DMS53 (cell line): ENCODE data around the gene RPS6KA3.
"Not testable (repeated sequence)": the region's sequence is repeated elsewhere in the genome, so short reads cannot be mapped to it uniquely, and the experiment has no call there.

Experiments used
- DNase-seq: peaks from one replicate; lab custom pipeline; 2025; lab: John Stamatoyannopoulos, UW

The RPS6KA3 gene

DNA sequence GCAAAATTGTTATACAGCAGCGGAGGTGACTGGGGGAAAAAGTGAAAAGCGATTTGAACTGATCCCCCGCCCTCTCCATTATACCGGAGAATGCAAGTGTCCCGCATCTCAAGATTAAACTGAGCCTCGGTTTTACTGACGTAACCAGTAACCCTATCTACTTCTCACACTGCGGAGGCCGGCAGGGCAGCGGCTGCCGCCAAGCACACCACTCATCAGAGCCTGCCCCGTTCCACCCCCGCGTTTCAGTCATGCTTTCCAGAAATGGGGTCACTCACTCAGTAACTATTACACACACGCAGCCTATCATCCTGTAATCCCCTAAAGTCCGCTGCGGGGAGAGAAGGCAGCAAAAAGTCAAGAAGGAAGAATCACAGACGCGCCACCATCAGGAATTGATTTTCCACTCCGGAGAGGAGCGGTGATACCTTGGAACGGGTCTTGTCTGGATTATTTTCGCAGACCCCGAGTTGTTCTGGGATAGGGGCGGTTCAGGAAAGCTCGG lies 1.4 kb downstream of the RPS6KA3 start:
- peak; percentile 78 for DNase-seq

DNA sequence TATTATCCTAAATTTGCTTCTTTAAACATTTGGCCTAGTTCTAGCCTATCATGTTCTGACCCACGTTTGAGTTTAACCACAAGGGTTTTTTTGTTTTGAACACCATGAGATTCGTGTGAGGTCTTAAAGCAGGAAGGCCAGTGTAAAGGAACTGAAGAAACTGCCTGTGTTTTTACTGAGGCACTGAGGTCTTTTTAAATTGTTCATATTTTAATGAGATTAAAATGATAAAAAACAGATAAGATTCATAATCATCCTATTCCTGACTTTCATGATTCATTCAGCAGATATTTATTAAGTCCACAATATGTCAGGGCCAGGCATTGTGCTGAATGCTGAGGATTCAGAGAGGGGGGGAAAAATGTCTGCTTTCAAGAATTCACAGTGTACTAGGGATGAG lies 3.2 kb downstream of the RPS6KA3 start:
- DNase-seq, result peak; percentile 38

DNA sequence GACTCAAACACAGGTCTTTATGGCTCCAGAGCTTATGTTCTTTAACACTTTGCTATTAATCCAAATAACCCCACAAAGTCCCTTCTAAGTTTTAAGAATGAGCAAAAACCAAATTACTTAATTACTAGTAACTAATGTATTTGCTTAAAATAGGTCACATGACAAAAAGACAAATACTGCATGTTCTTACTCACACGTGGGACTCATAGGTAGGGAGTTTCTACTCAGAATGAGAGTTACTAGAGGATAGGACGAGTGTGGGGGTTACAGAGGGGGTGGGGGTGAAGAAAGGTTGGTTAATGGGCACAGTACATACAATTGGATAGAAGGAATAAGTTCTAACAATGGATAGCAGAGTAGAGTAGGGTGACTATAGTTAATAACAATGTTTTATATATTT lies 5.8 kb downstream of the RPS6KA3 start:
- no peak for DNase-seq

DNA sequence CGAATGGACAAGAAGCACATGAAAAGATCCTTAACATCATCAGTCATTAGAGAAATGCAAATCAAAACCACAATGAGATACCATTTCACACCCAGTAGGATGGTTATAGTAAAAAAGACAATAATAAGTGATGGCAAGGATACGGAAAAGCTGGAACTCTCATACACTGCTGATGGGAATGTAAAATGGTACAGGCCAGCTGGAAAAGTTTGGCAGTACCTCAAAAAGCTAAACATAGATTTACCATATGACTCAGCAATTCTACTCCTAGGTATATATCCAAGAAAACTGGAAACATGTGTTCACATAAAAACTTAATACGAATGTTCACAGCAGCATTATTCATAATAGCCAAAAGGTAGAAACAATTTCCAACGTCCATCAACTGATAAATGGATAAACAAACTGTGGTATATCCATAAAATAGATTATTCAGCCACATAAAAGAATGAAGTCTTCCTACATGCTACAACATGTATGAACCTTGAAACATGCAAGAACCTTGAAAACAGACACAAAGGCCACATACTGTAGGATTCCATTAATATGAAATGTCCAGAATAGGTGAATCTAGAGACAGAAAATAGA lies 11.9 kb downstream of the RPS6KA3 start:
- DNase-seq, result peak; percentile 16

DNA sequence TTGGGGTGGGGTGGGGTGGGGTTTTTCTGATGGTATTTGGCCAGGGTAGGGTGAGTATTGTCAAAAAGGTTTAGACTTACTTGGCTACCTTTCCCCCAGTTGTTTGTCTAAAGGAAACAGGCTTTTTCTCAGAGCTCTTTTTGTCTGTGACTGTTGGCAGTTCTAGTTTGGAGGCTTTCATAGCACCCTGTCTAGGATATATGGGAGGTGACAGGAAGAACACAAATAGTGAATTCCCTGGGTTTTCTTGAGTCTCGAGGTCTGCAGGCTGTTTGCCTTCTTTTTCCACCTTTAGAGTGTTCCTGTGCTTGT lies 13.5 kb downstream of the RPS6KA3 start:
- DNase-seq, result no peak

DNA sequence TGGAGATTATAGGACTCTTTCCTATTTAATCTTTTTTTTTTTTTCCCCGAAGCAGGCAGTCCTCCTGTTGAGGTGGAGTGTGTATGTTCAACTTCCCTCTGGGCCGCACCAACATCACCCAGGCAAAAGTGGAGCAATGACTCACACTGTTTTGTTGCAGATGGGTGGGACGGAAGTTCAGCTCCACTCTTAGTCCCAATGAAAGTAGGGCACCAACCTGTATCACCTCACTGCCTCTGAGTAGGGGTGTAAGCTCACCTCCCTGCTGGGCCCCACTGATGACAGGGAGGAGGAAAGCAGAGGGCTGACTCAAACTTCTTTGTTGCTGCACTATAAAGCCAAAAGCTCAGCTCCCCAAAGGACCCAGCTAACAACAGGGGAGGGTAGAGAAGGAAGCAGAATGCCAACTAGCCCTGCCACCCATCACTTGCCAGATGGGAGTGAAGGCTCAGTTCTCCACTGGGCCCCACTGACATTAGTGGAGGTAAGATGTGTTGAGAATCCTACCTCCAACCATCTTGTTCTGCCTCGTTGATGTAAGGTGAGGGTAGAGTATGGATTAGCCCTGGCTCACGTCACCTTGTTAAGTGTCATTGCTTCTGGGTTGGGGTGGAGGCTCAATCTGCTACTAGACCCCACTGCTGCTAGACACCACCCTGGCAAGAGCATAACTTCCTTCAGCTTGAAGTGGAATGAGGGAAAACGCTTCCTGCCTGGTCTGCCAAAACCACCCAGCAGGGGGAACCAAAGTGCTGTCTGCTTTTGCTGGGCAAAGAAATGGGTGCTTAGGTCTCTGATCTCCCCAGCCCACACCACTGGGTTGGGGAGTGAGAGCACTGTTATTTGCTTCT lies 14.1 kb downstream of the RPS6KA3 start:
- peak; percentile 76 for DNase-seq

DNA sequence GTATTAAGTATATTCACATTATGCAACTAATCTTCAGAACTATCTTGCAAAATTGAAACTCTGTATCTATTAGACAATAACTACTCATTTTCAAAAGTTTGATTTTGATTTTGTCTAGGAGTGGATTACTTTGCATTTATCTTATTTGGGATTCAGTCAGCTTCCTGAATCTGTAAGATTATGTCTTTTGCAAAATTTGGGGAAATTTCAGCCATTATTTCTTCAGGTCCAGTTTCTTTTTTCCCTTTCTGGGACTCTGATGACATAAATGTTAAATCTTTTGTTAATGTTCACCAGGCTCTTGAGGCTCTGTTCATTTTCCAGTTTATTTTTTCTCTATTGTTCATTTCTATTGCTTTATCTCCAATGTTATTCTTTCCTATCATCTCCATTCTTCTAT lies 15.0 kb downstream of the RPS6KA3 start:
- no peak for DNase-seq

DNA sequence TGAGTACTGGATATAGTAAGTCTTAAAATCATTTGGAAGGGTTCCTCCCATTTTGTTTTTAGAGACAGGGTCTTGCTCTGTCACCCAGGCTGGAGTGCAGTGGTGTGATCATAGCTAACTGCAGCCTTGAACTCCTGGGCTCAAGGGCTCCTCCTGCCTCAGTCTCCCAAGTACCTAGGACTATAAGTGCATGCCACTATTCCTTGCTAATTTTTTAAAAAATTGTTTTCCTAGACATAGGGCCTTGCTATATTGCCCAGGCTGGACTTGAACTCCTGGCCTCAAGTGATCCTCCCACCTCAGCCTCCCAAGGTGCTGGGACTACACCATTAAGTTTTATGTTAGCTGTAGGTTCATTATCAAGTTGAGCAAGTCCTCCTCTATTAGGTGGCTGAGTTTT lies 16.6 kb downstream of the RPS6KA3 start:
- DNase-seq, result not testable (repeated sequence)

DNA sequence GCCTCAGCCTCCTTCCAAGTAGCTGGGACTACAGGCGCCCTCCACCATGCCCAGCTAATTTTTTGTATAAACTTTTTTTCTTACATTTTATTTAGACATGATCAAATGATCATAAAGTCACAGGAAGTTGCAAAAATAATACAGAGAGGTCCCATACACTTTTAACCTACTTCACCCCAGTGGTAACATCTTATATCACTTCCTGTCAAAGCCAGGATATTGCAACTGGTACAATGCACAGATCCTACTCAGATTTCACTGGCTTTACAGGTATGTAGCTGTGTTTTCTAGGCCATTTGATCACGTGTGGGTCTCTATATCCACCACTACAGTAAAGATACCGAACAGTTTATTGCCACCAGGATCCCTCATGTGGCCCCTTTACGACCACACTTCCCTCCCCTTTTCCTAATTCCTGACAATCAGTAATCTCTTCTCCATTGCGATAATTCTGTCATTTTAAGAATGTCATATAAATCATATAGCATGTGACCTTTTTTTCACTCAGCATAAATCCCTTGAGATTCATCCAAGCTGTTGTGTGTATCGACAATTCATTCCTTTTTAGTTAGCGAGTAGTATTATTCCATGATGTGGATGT lies 18.0 kb downstream of the RPS6KA3 start:
- peak; percentile 19 for DNase-seq

DNA sequence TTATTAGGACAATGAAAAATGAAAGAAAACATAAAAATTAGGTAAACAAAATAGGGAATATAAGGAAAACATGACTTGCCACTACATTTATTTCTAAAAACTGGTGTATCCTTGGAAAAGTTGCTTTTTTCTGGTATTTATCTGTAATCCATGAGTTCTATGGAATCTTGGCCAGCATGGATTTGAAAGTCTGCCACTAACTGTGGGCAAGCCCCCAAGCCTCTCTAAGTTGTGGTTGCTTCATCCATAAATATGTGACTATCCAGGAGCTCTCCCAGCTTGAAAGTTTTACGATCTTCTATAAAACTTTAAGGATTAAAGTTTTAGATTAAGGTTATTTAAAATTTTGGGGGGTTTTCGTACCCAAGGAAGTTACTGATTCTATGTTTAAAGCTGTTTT lies 21.8 kb downstream of the RPS6KA3 start:
- DNase-seq, result no peak

DNA sequence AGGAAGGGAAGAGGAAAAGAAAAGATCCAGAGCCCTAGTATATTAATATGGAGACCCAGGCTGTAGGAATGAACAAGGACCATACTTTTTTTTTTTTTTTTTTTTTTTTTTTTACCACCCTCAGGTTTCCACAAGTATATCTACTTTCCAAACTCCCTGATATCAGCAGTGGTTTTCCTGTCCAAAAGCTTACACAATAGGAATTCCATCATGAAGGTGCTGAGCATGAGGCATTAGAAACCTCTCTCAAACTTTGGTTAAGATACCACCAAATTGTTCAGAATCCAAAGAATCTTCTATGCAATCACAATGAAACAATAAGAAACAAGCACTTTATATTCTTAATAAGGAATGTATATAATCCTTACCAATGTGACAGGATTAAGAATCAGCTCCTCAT lies 26.5 kb downstream of the RPS6KA3 start:
- DNase-seq, result no peak

DNA sequence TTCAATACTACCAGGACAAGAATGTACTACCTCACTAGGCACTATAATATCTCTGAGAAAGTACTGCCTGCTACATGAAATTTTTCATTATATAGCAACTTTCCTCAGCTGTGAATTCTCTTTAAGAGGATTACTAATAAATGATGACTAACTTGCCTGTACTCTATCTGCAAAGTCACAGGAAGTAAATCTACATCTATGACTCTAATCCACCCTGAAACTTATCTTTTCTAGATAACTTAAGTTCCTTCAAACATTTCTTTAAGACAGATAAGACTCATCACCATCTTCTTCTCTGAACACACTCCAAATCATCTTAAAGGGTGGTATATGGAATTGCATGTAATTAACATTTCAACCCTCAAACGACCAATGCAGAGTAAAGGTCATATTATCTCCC lies 28.8 kb downstream of the RPS6KA3 start:
- DNase-seq, result no peak

DNA sequence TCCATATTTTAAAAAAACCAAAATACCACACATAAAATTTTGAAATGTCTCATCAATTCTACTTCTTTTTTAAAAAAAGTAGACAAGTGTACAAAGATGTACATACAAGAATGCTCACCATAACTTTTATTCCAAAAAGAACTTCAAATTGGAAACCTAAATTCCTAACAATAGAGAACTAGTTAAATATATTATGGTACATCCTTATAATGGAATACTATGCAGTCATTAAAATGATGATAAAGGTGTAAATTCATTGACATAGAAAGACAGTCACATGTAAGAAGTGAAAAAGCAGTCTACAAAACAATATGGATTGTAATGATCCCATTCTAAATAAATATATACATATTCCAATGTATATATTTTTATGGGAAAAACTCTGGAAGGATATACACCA lies 31.0 kb downstream of the RPS6KA3 start:
- no peak for DNase-seq

DNA sequence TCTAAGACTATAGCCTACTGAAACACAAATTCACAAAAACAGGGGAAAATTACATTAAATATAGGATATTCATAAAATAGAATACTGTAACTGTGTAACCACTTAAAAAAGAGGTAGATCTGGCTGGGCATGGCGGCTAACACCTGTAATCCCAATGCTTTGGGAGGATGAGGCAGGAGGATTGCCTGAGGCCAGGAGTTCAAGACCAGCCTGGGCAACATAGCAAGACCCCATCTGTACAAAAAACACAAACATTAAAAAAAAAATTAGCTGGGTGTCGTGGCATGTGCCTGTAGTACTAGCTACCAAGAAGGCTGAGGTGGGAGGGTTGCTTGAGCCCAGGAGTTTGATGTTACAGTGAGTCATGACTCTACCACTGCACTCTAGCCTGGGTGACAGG lies 33.4 kb downstream of the RPS6KA3 start:
- no peak for DNase-seq

DNA sequence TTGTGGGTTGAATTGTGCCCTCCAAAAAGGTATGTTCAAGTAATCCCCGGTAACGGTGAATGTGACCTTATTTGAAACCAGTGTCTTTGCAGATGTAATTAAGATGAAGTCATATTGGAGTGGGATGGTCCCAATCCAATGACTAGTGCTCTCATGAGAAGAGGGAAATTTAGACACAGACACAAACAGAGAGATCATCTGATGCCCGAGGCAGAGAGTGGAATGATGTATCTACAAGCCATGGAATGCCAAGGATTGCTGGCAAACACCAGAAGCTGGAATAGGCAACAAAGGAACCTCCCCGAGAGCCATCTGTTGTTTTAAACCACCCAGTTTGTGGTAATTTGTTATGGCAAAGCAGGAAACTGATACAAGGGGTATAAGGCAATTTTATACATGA lies 35.1 kb downstream of the RPS6KA3 start:
- no peak for DNase-seq

DNA sequence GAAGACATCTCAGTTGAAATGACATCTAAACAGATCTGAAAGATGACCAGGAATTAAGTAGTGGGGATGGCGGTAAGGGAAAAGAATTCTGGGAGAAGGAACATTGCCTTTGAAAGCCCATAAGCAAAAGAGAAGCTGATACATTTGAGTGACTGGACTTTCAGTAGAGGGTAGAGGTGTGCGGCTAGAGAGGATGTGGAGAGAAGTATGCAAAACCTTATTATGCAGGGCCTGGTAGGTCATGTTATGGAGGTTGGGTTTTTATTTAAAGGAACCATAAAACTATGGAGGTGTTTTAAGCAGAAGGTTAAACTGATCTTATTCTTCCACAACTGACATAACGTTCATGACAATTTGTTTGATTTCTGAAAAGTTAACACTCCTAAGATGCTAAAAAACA lies 36.3 kb downstream of the RPS6KA3 start:
- no peak for DNase-seq

DNA sequence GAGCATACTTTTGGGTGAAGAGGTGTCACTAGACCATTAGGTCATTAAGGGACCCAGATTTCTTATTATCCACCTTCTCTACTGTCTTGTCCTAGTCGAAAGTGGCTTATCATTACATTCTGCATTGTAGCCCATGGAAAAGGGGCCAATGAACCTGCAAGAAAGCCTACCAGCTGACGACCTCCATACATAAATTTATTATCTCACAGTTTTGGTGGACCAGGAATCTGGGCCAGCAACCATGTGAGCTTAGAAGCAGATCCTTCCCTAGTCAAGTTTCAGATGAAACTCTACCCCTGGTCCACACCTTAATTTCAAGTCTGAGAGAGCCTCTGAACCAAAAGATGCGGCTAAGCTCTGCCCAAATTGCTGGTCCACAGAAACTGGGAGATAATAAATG lies 37.6 kb downstream of the RPS6KA3 start:
- DNase-seq, result no peak

DNA sequence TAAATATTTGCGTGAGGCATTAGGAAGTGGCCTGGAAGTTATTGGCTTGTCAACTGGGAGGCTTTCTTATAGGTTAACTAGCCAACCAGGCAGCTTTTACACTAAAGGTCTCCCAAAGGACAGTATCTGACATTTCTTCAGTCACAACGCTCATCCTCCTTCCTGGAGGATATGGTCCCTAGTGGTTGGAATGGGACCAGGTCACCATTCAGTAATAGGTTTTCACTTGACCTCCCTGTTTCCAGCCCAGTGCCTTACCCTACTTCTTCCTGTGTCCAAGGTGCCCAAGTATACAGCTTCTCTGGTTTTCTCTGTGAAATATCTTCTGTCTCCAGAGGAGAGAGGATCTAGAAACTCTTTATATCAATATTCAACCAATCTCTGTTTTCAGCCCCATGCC lies 38.5 kb downstream of the RPS6KA3 start:
- peak; percentile 13 for DNase-seq

DNA sequence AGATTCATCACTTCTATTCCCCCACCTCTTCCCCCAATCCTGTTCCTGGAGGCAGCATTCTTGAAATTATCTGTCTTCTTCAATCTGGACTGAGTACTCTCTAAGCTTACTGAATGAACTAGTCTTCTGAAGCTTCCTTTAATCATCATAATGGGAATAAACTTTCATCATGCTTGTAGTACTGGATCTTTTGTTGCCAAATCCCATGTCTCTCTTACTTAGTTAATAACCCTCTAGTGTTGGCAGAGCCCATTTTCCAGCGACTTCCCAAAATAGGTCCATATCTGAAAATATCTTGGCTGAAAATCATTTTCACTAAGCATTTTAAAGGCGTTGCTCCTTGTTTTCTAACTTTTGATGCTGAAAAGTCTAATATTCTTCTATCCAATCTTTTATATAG lies 39.6 kb downstream of the RPS6KA3 start:
- DNase-seq, result no peak

DNA sequence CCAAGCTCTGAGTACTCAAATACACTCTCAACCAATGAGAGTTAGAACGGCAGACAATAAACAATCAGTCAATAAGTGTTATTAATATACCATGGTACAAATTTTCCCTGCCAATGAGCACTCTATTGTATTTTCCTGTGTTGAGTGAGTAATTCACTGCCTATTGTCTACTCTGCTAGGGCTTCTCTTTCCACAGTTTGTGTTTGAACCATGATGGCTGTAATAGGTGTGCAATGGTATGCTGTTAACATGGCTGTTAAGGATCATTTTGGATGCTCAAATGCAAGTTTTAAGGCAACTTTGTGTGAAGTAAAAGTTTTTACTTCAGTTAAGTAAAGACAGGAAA lies 41.2 kb downstream of the RPS6KA3 start:
- no peak for DNase-seq

DNA sequence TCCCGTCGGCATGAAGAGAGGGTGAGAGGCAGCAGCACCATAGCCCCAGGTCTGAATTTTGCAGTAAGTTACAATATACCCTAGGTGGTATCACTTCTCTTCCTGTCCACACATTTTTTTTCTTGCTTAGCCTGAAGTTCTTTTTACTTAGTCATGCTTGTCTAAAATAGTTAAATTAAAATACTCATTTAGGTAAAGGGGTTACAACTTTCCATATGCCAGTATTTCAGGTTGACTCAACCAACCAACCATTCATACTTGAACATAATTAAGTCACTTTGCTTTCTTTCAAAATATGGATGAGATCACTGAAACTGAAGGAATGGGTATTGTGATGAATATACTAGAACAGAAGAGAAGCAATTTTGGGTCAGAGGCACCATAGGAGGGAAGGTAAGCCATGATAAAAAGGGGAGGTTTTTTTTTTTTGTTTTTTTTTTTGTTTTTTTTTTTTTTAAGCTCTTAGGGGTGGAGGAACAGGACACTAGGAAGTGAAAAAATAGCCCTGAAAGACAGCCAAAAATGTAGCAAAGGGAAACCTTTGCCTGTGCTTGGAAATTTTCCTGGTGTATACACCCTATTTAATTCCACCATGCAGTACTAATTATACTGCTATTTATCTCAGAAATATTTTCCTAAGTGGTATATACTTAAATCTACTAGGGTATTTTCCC lies 41.8 kb downstream of the RPS6KA3 start:
- peak; percentile 13 for DNase-seq

DNA sequence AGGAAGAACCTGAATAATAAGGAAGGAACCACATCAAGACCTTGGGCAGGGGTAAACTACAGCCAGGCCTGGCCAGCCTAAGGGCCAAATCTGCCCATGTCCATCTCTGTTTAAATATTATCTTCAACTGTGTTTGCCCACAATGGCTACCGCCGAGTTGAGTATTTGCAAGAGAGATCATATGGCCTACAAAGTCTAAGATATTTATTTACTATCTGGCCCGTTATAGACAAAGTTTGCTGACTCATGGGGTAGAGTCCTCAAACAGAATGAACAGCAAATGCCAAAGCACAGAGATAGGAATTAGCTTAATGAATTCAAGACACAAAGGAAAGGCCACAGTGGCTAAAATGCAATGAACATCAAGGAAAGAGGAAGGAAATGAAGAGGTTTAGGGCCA lies 44.8 kb downstream of the RPS6KA3 start:
- peak; percentile 72 for DNase-seq
